Measurements from ENCODE around the gene BABAM2. TPM values are rescaled to one million over a fixed set of nuclear protein-coding genes. Genes with fewer than 3 reads are reported as not detected.

The BABAM2 gene
- total RNA-seq, 2 donors from 2014 or later, result 36.4 to 40.9 TPM

DNA sequence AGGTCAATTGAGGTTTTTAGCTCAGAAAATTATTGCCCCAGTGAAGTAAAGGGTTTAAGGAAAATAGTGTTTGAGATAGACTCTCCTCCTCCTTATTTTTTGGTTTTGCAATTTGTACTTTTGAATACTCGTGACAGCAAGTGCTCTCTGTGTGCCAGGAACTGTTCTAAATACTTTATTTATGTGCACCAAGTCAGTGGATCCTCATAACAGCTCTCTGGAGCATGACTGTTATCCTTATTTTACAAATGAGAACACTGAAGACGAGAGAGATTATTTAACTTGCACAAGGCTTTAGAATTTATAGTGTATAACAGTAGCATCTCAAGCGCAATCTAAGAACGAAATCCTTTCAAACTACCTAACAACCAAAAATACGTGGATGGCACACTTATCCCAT lies 24.7 kb downstream of the BABAM2 start:
- Histone ChIP-seq H3K4me1 (ENCODE audit: control insufficient read depth, insufficient read depth, low read length) (no peaks in the 10 kb centered on the region), H3K36me3 (ENCODE audit: control insufficient read depth, insufficient read depth, low read length) (no peaks in the 10 kb centered on the region), H3K27ac (ENCODE audit: low read depth, low read length) (no peak overlapping the region), H3K9me3 (ENCODE audit: control insufficient read depth, low read length) (no peaks in the 10 kb centered on the region), H3K27me3 (ENCODE audit: control insufficient read depth, insufficient read depth, low read length, poor library complexity, severe bottlenecking) (no peaks in the 10 kb centered on the region), H3K9ac (ENCODE audit: extremely low read depth, low read length, poor library complexity, severe bottlenecking) (no peak overlapping the region), H3K4me3 (ENCODE audit: low read length) (no peak overlapping the region)
- TF ChIP-seq CTCF (conservative IDR thresholded peaks at IDR 0.05), result no peak
- H3K4me3 Mint-ChIP-seq, result no peak overlapping the region
- no peaks in the 10 kb centered on the region for H3K9me3 Mint-ChIP-seq
- H3K4me1 Mint-ChIP-seq, result no peaks in the 10 kb centered on the region
- no peak for DNase-seq
- 58 to 100% methylated on average over 1 to 5 of the region's 5 CpGs for WGBS, 2 experiments (ENCODE audit: insufficient coverage in 1 of 2, insufficient read length in 1 of 2)
- H3K27ac Mint-ChIP-seq, result no peak overlapping the region
- H3K27me3 Mint-ChIP-seq (ENCODE audit: insufficient read depth), result no peaks in the 10 kb centered on the region
- H3K36me3 Mint-ChIP-seq (ENCODE audit: low read depth), result no peaks in the 10 kb centered on the region

- H3K27me3 ChIP-seq (ENCODE audit: control insufficient read depth, insufficient read depth, low read length, poor library complexity, severe bottlenecking), result no peaks in the 10 kb centered on the region
- no peak overlapping the region for H3K4me3 Mint-ChIP-seq
- H3K27me3 Mint-ChIP-seq (ENCODE audit: insufficient read depth), result no peaks in the 10 kb centered on the region
Measured at GRCh38 chr2:27915874-27916273, 25.3 kb downstream of the BABAM2 start.

GRCh38 chr2:27916293-27916995 lies 25.9 kb downstream of the BABAM2 start:
- Mint-ChIP-seq H3K36me3 (ENCODE audit: low read depth) (no peaks in the 10 kb centered on the region), H3K4me3 (no peak overlapping the region), H3K27me3 (ENCODE audit: insufficient read depth) (no peaks in the 10 kb centered on the region), H3K9me3 (no peaks in the 10 kb centered on the region), H3K27ac (no peak overlapping the region), H3K4me1 (no peaks in the 10 kb centered on the region)
- 86% methylated on average over 1 of the region's 1 CpG; no CpG with 5 or more reads in 1 of the 2 experiments for WGBS, 2 experiments (ENCODE audit: insufficient coverage in 1 of 2, insufficient read length in 1 of 2)
- no peak for DNase-seq
- TF ChIP-seq CTCF (conservative IDR thresholded peaks at IDR 0.05), result no peak
- no peaks in the 10 kb centered on the region for H3K36me3 ChIP-seq (ENCODE audit: control insufficient read depth, insufficient read depth, low read length)
- H3K9me3 ChIP-seq (ENCODE audit: control insufficient read depth, low read length), result no peaks in the 10 kb centered on the region
- H3K27ac ChIP-seq (ENCODE audit: low read depth, low read length), result no peak overlapping the region
- no peak overlapping the region for H3K9ac ChIP-seq (ENCODE audit: extremely low read depth, low read length, poor library complexity, severe bottlenecking)
- no peaks in the 10 kb centered on the region for H3K4me1 ChIP-seq (ENCODE audit: control insufficient read depth, insufficient read depth, low read length)
- H3K27me3 ChIP-seq (ENCODE audit: control insufficient read depth, insufficient read depth, low read length, poor library complexity, severe bottlenecking), result no peaks in the 10 kb centered on the region
- H3K4me3 ChIP-seq (ENCODE audit: low read length), result no peak overlapping the region

More at GRCh38 chr2:27915874-27916273, 25.3 kb downstream of the BABAM2 start:
- Histone ChIP-seq H3K27ac (ENCODE audit: low read depth, low read length) (no peak overlapping the region), H3K4me3 (ENCODE audit: low read length) (no peak overlapping the region), H3K9me3 (ENCODE audit: control insufficient read depth, low read length) (no peaks in the 10 kb centered on the region), H3K36me3 (ENCODE audit: control insufficient read depth, insufficient read depth, low read length) (no peaks in the 10 kb centered on the region), H3K4me1 (ENCODE audit: control insufficient read depth, insufficient read depth, low read length) (no peaks in the 10 kb centered on the region), H3K9ac (ENCODE audit: extremely low read depth, low read length, poor library complexity, severe bottlenecking) (no peak overlapping the region)
- no peak for TF ChIP-seq CTCF (conservative IDR thresholded peaks at IDR 0.05)
- H3K9me3 Mint-ChIP-seq, result no peaks in the 10 kb centered on the region
- DNase-seq, result no peak
- no peaks in the 10 kb centered on the region for H3K4me1 Mint-ChIP-seq
- no peaks in the 10 kb centered on the region for H3K36me3 Mint-ChIP-seq (ENCODE audit: low read depth)
- H3K27ac Mint-ChIP-seq, result no peak overlapping the region

All from endodermal cell (in vitro differentiated cells).